ENCODE data around the gene MACROH2A2.

DNA sequence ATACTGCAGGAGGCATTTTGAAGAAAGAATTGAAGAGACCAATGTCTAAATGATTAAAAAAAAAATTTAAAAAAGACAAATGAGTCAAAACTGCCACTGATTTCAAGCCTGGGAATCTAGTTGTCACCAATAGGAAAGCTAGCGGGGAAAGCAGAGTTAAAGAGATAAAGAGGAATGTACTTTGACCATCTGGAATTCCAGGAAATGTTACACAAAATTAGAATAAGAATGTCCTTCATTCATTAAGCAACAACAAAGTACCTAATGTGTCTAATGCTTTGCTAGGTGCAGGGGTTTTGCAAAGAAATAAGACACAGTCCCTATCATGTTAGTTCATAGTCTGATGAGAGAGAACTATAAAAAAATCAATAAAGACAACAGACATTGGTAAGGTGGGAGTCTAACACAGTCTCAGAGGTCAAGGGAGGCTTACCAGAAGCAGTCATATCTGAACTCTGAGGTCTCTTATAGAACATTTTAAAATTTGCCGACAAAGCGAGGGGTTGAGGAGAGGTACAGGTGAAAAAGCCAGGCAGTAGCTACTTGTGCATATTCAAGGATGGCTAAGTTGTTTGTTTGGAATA is 102.7 kb downstream of the MACROH2A2 start:
- TF ChIP-seq POLR2A (IDR thresholded peaks at IDR 0.05; ENCODE audit: low read depth, low read length) (no peak), ZNF274 (IDR thresholded peaks at IDR 0.05; ENCODE audit: insufficient read depth, insufficient read length) (no peak), FOXM1 (IDR thresholded peaks at IDR 0.05; ENCODE audit: low read depth, low read length) (no peak), CEBPB (IDR thresholded peaks at IDR 0.05; ENCODE audit: borderline replicate concordance in 1 of 2, low read depth in 2 of 2, low read length in 2 of 2) (no peak)
- TF ChIP-seq, protein P1, sequence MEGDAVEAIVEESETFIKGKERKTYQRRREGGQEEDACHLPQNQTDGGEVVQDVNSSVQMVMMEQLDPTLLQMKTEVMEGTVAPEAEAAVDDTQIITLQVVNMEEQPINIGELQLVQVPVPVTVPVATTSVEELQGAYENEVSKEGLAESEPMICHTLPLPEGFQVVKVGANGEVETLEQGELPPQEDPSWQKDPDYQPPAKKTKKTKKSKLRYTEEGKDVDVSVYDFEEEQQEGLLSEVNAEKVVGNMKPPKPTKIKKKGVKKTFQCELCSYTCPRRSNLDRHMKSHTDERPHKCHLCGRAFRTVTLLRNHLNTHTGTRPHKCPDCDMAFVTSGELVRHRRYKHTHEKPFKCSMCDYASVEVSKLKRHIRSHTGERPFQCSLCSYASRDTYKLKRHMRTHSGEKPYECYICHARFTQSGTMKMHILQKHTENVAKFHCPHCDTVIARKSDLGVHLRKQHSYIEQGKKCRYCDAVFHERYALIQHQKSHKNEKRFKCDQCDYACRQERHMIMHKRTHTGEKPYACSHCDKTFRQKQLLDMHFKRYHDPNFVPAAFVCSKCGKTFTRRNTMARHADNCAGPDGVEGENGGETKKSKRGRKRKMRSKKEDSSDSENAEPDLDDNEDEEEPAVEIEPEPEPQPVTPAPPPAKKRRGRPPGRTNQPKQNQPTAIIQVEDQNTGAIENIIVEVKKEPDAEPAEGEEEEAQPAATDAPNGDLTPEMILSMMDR (IDR thresholded peaks at IDR 0.05 in 2 of 3, conservative IDR thresholded peaks at IDR 0.05 in 1 of 3; ENCODE audit: control insufficient read depth in 2 of 3, extremely low read depth in 1 of 3, insufficient read depth in 1 of 3, low read depth in 3 of 3, low read length in 3 of 3): no peak
- TF ChIP-seq, protein P2, sequence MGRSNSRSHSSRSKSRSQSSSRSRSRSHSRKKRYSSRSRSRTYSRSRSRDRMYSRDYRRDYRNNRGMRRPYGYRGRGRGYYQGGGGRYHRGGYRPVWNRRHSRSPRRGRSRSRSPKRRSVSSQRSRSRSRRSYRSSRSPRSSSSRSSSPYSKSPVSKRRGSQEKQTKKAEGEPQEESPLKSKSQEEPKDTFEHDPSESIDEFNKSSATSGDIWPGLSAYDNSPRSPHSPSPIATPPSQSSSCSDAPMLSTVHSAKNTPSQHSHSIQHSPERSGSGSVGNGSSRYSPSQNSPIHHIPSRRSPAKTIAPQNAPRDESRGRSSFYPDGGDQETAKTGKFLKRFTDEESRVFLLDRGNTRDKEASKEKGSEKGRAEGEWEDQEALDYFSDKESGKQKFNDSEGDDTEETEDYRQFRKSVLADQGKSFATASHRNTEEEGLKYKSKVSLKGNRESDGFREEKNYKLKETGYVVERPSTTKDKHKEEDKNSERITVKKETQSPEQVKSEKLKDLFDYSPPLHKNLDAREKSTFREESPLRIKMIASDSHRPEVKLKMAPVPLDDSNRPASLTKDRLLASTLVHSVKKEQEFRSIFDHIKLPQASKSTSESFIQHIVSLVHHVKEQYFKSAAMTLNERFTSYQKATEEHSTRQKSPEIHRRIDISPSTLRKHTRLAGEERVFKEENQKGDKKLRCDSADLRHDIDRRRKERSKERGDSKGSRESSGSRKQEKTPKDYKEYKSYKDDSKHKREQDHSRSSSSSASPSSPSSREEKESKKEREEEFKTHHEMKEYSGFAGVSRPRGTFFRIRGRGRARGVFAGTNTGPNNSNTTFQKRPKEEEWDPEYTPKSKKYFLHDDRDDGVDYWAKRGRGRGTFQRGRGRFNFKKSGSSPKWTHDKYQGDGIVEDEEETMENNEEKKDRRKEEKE (IDR thresholded peaks at IDR 0.05): no peak
- TF ChIP-seq, protein P3, sequence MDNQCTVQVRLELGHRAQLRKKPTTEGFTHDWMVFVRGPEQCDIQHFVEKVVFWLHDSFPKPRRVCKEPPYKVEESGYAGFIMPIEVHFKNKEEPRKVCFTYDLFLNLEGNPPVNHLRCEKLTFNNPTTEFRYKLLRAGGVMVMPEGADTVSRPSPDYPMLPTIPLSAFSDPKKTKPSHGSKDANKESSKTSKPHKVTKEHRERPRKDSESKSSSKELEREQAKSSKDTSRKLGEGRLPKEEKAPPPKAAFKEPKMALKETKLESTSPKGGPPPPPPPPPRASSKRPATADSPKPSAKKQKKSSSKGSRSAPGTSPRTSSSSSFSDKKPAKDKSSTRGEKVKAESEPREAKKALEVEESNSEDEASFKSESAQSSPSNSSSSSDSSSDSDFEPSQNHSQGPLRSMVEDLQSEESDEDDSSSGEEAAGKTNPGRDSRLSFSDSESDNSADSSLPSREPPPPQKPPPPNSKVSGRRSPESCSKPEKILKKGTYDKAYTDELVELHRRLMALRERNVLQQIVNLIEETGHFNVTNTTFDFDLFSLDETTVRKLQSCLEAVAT (IDR thresholded peaks at IDR 0.05): no peak

All from GM12878 (cell line).